ENCODE results near the gene COPZ1. TPM values are rescaled to one million over a fixed set of nuclear protein-coding genes. Genes with fewer than 3 reads are reported as not detected.
A peak's percentile ranks its signal among the peaks of the same experiment; 100 is the strongest.

COPZ1 gene
- total and polyA plus RNA-seq, 9 of the 15 experiments (the other 6 are each of a cell fraction or from before 2014, with no cell fraction given): 137 to 487 (median 233) TPM

DNA sequence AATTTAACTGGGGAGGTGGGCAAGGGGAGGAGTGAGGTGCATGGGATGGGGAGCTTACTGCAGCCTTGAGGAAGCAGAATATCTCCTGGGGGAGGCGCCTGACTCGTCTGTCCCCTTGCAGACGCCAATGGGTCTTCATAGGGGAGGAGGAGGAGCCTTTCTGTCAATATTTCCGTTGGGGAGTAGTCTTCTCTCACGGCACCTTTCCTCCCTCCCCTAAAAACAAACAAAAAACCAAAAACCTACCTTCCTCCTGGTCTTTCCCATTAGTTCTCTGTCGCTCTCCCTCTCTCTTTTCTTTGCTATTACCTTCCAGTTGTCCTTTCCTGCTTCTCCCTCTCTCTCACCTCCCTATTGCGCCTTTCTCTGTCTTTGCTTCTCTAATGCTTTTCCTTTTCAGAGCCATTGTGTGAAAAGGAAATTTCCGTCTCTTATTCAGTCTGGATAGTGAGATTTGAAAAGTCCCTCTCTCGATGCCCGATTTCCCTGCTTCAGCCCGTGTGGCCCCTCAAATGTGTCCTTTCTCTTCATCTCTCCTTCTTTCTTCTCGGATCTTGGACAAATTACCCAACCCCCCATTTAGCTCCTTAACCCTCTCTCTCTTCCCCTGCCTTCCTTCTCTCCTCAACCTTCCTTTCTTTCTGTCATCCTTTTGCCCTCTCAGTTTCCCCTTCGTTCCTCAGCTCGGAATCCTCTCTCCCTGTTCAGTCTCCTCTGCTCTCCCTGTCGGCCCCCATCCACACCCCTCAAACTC, 33.4 kb downstream of the COPZ1 start (continued):
- TF ChIP-seq, protein P1, sequence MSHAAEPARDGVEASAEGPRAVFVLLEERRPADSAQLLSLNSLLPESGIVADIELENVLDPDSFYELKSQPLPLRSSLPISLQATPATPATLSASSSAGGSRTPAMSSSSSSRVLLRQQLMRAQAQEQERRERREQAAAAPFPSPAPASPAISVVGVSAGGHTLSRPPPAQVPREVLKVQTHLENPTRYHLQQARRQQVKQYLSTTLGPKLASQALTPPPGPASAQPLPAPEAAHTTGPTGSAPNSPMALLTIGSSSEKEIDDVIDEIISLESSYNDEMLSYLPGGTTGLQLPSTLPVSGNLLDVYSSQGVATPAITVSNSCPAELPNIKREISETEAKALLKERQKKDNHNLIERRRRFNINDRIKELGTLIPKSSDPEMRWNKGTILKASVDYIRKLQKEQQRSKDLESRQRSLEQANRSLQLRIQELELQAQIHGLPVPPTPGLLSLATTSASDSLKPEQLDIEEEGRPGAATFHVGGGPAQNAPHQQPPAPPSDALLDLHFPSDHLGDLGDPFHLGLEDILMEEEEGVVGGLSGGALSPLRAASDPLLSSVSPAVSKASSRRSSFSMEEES (CRISPR knock-in tag; IDR thresholded peaks at IDR 0.05): no peak
- TF ChIP-seq THRAP3 (IDR thresholded peaks at IDR 0.05; ENCODE audit: borderline replicate concordance): peak; percentile 68
- no peak; the same call in 1 of the 2 replicates for TF ChIP-seq MTA2 (IDR thresholded peaks at IDR 0.05; ENCODE audit: low read depth)
- TF ChIP-seq CCNT2 (IDR thresholded peaks at IDR 0.05; ENCODE audit: borderline replicate concordance, extremely low read depth, insufficient read length, low read depth, low read length): no peak
- TF ChIP-seq NUFIP1 (IDR thresholded peaks at IDR 0.05; ENCODE audit: partially characterized antibody): no peak
- 0 out of 2 replicates have a peak, but pooled peaks have one; percentile 42 for TF ChIP-seq PHTF2 (CRISPR knock-in tag; IDR thresholded peaks at IDR 0.05)
- peak; percentile 84 for TF ChIP-seq POLR2A (conservative IDR thresholded peaks at IDR 0.05)
- peak; percentile 86; the same call in 1 of the 2 replicates for TF ChIP-seq HDGF (IDR thresholded peaks at IDR 0.05)
- TF ChIP-seq MCM3 (IDR thresholded peaks at IDR 0.05): peak; percentile 73; the same call in 1 of the 2 replicates
- no peak; the same call in 1 of the 2 replicates for TF ChIP-seq ZNF609 (CRISPR knock-in tag; IDR thresholded peaks at IDR 0.05; ENCODE audit: borderline replicate concordance)
- no peak for TF ChIP-seq ZBTB43 (CRISPR knock-in tag; IDR thresholded peaks at IDR 0.05)
- no peak for TF ChIP-seq ZFP1 (CRISPR knock-in tag; IDR thresholded peaks at IDR 0.05)
- peak; percentile 87 for TF ChIP-seq SMARCA5 (IDR thresholded peaks at IDR 0.05)
- peak; percentile 62 to 63; a peak in 2 of 4 replicates for TF ChIP-seq MCM7 (IDR thresholded peaks at IDR 0.05)
- TF ChIP-seq LARP7 (IDR thresholded peaks at IDR 0.05): peak; percentile 88
- TF ChIP-seq, protein P2, sequence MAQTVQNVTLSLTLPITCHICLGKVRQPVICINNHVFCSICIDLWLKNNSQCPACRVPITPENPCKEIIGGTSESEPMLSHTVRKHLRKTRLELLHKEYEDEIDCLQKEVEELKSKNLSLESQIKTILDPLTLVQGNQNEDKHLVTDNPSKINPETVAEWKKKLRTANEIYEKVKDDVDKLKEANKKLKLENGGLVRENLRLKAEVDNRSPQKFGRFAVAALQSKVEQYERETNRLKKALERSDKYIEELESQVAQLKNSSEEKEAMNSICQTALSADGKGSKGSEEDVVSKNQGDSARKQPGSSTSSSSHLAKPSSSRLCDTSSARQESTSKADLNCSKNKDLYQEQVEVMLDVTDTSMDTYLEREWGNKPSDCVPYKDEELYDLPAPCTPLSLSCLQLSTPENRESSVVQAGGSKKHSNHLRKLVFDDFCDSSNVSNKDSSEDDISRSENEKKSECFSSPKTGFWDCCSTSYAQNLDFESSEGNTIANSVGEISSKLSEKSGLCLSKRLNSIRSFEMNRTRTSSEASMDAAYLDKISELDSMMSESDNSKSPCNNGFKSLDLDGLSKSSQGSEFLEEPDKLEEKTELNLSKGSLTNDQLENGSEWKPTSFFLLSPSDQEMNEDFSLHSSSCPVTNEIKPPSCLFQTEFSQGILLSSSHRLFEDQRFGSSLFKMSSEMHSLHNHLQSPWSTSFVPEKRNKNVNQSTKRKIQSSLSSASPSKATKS (CRISPR knock-in tag; IDR thresholded peaks at IDR 0.05): 0 out of 2 replicates have a peak, but pooled peaks have one; percentile 23
